NT2/D1 (cell line): ENCODE data around the gene ERC1.

Experiments
- DNase-seq: peaks from one replicate; pipeline ENCODE4 v3.0.0-alpha.2; 2011; ENCODE audit warnings: low read depth, low spot score
- H3K27me3 ChIP-seq: 2 replicates; pipeline ENCODE4 v1.6.0; 2011; ENCODE audit warnings: mild to moderate bottlenecking; ENCODE audit not compliant: insufficient read length, insufficient read depth
- H3K36me3 ChIP-seq: 2 replicates; pipeline ENCODE4 v1.6.1; 2011; ENCODE audit warnings: mild to moderate bottlenecking, low read length, mixed read lengths; ENCODE audit not compliant: insufficient read depth, insufficient read length
- H3K4me1 ChIP-seq: 2 replicates; pipeline ENCODE4 v1.5.1; 2011; ENCODE audit not compliant: insufficient read depth, insufficient read length
- H3K4me3 ChIP-seq: 2 replicates; pipeline ENCODE4 v1.5.1; 2011; ENCODE audit warnings: low read depth; ENCODE audit not compliant: insufficient read length
- H3K9ac ChIP-seq: 2 replicates; pipeline ENCODE4 v1.6.0; 2011; ENCODE audit warnings: low read depth; ENCODE audit not compliant: insufficient read length
- H3K9me3 ChIP-seq: 2 replicates; pipeline ENCODE4 v1.5.1; 2011; ENCODE audit warnings: mild to moderate bottlenecking, low read length; ENCODE audit not compliant: insufficient read depth
- SUZ12 ChIP-seq: IDR thresholded peaks from 2 replicates; pipeline ENCODE4 v1.6.1; 2011; ENCODE audit not compliant: insufficient read length, insufficient read depth; ENCODE audit errors: extremely low read depth
- YY1 ChIP-seq: IDR thresholded peaks from 2 replicates; pipeline ENCODE4 v1.6.1; 2011; ENCODE audit not compliant: insufficient read length, insufficient read depth
- ZNF274 ChIP-seq: IDR thresholded peaks from 2 replicates; pipeline ENCODE4 v1.6.1; 2011; ENCODE audit warnings: mild to moderate bottlenecking, low read depth, low read length

ERC1 gene

DNA sequence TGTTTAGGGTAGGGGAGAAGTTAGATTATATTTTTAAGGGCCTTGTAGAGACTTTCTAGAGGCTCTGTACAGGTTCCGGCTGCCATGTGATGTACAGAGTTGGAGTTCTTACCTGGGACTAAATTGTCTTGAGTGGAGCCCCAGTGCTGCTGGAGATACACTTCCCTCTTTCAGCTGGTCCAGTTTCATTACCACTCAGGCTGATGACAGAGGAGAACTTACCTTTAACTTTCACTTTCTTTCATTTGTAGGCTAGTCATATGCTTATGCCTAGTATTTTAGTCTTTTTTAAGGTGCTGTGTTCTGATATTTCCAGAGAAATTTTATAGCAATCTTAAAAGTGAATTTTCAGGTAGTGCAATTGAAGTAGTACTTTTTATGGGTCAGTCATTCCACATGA is 117.3 kb downstream of the ERC1 start:
- peaks cover 32% of the 10 kb centered on the region for H3K36me3 ChIP-seq
- H3K27me3 ChIP-seq = no peaks in the 10 kb centered on the region
- no peaks in the 10 kb centered on the region for H3K9me3 ChIP-seq
- no peak overlapping the region for H3K4me3 ChIP-seq
- DNase-seq = no peak
- H3K4me1 ChIP-seq = peaks cover 6% of the 10 kb centered on the region
- TF ChIP-seq SUZ12 = no peak
- no peak overlapping the region for H3K9ac ChIP-seq

DNA sequence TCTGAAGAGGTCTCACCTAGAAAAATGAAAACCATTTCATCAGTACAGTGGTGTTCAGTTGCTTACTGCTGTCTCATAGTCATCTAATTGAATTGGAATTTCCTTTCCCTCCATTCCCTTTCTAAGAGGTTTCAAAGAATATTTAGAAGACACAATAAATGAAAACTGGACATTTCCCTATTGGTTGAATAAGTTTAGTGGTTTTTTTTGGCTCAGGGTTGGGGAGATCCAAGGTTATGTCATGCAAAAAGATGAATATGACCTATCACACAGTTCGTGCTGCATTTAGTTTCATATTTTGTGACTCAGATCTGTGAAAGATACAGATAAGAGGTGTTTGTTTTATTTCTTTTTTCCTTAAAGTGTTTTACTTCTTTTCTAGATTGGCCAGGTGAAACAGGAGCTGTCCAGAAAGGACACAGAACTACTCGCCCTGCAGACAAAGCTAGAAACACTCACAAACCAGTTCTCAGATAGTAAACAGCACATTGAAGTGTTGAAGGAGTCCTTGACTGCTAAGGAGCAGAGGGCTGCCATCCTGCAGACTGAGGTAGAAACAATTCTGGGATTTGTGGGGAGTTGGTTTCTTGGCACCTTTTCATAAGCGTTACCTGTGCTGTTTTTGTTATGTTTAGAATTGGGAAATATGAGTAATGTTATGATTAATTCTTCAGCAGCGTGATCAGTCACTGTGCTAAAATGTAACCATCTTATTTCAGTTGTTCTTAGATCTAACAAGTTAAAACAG is 124.6 kb downstream of the ERC1 start:
- Histone ChIP-seq H3K27me3 (no peaks in the 10 kb centered on the region), H3K4me3 (no peak overlapping the region), H3K4me1 (no peaks in the 10 kb centered on the region), H3K9me3 (no peaks in the 10 kb centered on the region), H3K9ac (no peak overlapping the region), H3K36me3 (peaks cover 32% of the 10 kb centered on the region)
- no peak for TF ChIP-seq ZNF274
- TF ChIP-seq YY1 = no peak
- TF ChIP-seq SUZ12 = no peak
- DNase-seq = no peak

DNA sequence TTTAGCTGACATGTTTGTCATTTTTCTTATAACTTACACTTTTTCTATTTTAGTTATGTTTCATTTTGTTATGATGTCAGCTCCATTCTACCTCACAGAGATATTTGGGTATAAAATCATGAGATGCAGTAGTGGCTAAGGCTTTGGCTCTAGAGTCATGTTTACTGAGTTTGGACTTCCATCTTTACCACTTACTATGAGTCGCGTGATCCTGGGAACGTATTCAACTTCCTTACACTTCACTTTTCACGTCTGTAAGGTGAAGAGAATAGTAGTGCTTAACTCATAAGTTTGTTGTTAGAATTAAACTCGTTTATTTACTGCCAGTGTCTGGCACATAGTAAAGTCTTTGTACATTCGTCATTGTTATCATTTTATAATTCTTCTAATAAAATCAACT is 126.3 kb downstream of the ERC1 start:
- no peak for TF ChIP-seq SUZ12
- TF ChIP-seq YY1 = no peak
- TF ChIP-seq ZNF274 = no peak

DNA sequence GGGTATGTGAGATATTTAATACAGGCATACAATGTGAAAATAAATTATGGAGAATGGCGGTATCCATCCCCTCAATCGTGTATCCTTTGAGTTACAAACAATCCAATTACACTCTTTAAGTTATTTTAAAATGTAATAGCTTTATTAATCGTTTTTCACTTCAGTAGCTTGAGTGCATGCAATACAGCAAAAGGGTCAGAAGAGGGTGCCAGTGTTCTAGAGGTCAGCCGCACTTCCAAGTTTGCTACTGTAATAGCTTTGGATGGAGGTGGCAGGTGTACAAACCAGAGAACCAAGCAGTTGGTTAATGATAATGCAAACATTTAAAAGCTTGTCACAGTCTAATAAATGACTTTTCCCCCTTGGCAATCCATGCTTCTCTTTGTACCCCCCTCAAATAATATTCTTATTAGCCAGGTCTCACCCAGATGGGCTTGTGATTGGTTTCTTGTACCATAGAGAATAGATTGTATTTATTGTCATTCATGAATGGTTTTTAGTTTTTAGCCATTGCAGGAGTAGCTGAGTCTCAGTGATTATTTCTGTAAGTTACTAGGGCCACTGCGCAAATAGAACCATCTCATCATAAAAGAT is 127.0 kb downstream of the ERC1 start:
- H3K27me3 ChIP-seq = no peaks in the 10 kb centered on the region
- no peak overlapping the region for H3K9ac ChIP-seq
- peaks cover 15% of the 10 kb centered on the region for H3K36me3 ChIP-seq
- H3K4me1 ChIP-seq = no peaks in the 10 kb centered on the region
- no peak overlapping the region for H3K4me3 ChIP-seq
- no peaks in the 10 kb centered on the region for H3K9me3 ChIP-seq
- TF ChIP-seq ZNF274 = no peak
- no peak for TF ChIP-seq SUZ12
- no peak for TF ChIP-seq YY1
- DNase-seq = peak; percentile 92

More for the DNA sequence above, 126.3 kb downstream of the ERC1 start:
- H3K9me3 ChIP-seq = no peaks in the 10 kb centered on the region
- peaks cover 17% of the 10 kb centered on the region for H3K36me3 ChIP-seq
- DNase-seq = no peak
- no peaks in the 10 kb centered on the region for H3K4me1 ChIP-seq
- H3K27me3 ChIP-seq = no peaks in the 10 kb centered on the region
- H3K9ac ChIP-seq = no peak overlapping the region
- H3K4me3 ChIP-seq = no peak overlapping the region

DNA sequence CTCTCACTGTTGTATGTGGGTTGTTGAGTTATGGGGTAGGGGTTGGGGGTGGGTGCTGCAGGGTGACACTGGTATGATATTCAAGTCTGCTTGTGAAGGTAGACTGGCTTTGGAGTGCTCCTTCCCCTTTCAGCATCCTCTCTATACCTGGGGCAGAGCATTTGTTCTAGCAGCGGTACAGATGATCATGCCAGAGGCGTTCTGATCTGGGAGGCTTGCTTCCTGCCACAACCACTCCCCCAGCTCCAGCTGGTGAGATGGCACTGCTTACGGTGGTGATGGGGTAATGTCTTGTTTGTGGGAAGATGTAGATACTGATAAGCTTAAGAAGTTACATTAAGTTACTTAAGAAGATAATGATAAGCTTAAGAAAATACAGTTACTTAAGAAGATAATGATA is 131.8 kb downstream of the ERC1 start:
- peaks cover 11% of the 10 kb centered on the region for H3K36me3 ChIP-seq
- H3K4me3 ChIP-seq = no peak overlapping the region
- H3K4me1 ChIP-seq = no peaks in the 10 kb centered on the region
- no peaks in the 10 kb centered on the region for H3K9me3 ChIP-seq
- H3K9ac ChIP-seq = no peak overlapping the region
- no peak for DNase-seq
- no peak for TF ChIP-seq YY1
- TF ChIP-seq ZNF274 = no peak
- no peak for TF ChIP-seq SUZ12
- no peaks in the 10 kb centered on the region for H3K27me3 ChIP-seq

DNA sequence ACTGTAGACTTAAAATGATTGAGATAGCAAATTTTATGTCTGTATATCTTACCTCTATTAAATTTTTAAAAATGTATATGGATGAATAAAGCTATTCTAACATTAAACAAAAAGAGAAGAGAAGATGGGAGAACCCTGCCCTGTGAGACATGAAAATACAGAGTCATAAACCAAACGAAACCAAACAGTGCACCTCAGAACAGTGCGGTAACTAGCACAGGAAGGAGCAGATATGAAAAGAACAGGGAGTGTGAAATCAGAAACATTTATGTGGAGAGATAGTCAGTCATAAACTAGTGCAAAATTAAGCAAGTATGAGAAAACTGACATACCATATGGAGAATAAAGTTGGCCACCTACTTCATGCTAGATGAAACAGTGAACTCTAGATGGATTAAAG is 135.1 kb downstream of the ERC1 start:
- no peaks in the 10 kb centered on the region for H3K36me3 ChIP-seq
- H3K9ac ChIP-seq = no peak overlapping the region
- no peak overlapping the region for H3K4me3 ChIP-seq
- H3K27me3 ChIP-seq = no peaks in the 10 kb centered on the region
- no peak for DNase-seq
- TF ChIP-seq ZNF274 (no peak), YY1 (no peak), SUZ12 (no peak)
- no peaks in the 10 kb centered on the region for H3K9me3 ChIP-seq
- no peaks in the 10 kb centered on the region for H3K4me1 ChIP-seq

DNA sequence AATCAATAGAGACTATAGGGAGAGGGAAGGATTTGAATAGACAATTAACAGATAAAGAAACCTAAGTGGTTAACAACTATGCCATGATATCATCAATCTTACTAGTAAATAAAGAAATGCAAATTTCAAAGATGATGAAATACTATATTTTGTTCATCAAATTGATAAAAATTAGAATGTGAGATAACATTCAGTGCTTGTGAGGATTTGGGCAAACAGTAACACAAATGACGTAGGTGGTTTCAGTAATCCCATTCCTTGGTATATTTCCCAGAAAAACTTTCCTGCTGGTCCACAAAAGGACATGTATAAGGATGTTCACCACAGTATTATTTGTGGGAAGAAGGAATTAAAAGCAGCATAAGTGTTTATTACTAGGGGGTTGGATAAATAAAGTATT is 136.0 kb downstream of the ERC1 start:
- H3K27me3 ChIP-seq = no peaks in the 10 kb centered on the region
- no peak overlapping the region for H3K9ac ChIP-seq
- no peak overlapping the region for H3K4me3 ChIP-seq
- TF ChIP-seq YY1 (no peak), SUZ12 (no peak), ZNF274 (no peak)
- no peak for DNase-seq
- no peaks in the 10 kb centered on the region for H3K9me3 ChIP-seq
- H3K4me1 ChIP-seq = no peaks in the 10 kb centered on the region
- H3K36me3 ChIP-seq = no peaks in the 10 kb centered on the region

DNA sequence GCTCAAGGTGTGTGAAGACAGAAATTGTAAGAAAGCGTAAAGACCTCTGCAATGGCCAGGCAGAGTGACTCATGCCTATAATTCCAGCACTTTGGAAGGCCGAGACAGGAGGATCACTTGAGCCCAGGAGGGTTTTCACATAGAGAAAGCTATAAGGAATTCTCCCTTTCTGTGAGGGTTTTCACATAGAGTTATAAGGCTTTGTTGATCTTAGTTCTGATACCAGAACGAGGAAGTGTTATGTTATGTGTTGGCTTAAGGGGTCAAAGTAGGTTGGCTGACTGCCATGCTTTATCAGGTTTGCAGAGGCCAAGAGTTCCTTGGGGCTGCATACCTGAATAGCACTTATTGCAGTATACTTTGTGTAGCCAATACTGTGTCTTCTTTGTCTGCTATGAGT is 139.1 kb downstream of the ERC1 start:
- no peak overlapping the region for H3K9ac ChIP-seq
- H3K9me3 ChIP-seq = no peaks in the 10 kb centered on the region
- H3K27me3 ChIP-seq = no peaks in the 10 kb centered on the region
- no peak for DNase-seq
- H3K36me3 ChIP-seq = peaks cover 5% of the 10 kb centered on the region
- no peak overlapping the region for H3K4me3 ChIP-seq
- TF ChIP-seq SUZ12 (no peak), YY1 (no peak), ZNF274 (no peak)
- H3K4me1 ChIP-seq = no peaks in the 10 kb centered on the region
